ENCODE results near the gene KLF13.

KLF13 gene

DNA sequence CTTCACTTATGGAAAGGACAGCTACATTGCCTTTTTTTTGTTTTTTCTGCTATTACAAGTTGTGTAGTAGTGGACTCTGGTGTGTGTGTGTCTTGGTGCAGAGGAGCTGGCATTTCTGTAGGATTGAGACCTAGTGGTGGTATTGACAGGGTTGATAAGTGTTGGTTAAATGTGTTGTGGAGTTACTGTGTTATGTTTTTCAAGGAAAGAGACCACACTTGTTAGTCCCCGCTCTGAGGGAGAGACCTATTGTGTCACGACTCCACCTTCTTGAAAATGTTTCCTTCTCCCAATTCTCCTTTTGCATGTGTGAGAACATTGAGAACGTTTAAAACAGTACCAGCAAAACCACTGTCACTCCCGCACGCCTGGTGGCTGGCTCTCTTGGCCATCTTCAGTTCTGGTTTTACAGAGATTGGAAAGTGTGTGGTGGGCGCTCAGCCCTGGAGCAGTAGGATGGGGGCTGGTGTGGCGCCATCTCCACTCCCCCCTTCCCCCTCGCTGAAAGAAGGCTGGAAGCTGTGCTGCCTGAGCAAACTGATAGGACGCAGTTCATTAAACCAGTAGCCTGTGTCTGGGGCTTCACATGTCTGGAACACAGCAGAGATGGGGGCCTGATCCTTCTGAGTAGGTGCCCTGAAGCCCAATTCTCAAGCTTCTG, 5.5 kb downstream of the KLF13 start:
- no peak for DNase-seq (ENCODE audit: low spot score)

DNA sequence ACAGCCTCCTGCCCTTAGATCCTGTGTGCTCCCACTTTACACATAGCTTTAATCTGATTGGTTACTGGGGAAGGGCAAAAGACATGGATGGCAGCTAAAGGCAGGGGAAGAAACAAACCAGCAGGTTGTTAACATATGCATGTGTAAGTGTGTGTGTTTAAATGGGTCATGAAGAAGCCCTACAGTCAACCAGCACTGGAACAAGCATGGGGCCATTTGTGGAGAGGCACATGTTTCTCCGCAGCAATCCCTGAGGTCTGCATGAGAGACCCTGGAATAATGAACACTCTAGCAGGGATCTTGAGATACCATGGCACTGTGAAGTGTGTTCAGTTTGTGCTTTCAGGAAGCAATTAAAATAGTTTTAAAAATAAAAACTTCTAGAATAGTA, 6.0 kb downstream of the KLF13 start:
- no peak for DNase-seq (ENCODE audit: low spot score)

DNA sequence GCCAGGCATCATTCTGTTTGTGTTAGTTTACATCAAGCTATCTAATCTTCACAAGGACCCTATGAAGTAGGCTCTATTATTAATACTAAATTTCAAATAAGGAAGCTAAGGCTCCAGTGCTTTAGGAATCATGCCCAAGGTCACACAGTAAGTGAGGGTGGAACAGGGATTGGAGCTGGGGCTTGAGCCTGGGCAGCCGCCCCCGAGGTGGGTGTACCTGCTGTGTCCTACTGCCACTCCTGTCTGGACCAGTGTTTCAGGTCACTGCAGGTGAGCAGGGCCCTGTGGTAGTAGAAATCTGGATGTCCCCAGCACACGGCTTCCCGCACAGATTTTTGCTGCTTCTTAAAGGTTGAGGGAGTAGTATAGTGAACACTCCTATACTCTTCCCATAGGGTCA, 6.5 kb downstream of the KLF13 start:
- no peak for DNase-seq (ENCODE audit: low spot score)

DNA sequence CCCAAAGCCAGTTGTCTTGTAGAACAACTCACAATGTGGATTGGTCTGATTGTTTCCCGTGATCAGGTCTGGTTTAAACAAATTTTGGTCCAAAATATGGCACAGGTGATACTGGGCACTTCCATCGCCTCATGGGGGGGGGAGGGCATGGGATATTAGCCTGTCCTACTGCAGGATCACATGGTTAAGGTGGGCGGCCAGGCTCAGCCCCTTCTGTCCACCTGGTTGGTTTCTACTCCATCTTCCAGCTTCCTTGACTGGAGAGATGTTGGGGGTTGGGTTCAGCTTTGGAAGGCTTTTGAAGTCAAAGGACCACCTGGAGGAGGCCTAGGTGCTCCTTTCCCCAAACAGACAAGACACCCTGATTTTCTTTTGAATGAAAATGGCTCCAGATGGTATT, 7.2 kb downstream of the KLF13 start:
- DNase-seq (ENCODE audit: low spot score), result no peak

- no peak for DNase-seq (ENCODE audit: low spot score)
These were observed 9.5 kb downstream of the KLF13 start for GRCh38 chr15:31335989-31336592.

- DNase-seq (ENCODE audit: low spot score), result no peak
These were observed 10.1 kb downstream of the KLF13 start for GRCh38 chr15:31336593-31337295.

GRCh38 chr15:31337352-31338031, 10.9 kb downstream of the KLF13 start:
- no peak for DNase-seq (ENCODE audit: low spot score)

DNA sequence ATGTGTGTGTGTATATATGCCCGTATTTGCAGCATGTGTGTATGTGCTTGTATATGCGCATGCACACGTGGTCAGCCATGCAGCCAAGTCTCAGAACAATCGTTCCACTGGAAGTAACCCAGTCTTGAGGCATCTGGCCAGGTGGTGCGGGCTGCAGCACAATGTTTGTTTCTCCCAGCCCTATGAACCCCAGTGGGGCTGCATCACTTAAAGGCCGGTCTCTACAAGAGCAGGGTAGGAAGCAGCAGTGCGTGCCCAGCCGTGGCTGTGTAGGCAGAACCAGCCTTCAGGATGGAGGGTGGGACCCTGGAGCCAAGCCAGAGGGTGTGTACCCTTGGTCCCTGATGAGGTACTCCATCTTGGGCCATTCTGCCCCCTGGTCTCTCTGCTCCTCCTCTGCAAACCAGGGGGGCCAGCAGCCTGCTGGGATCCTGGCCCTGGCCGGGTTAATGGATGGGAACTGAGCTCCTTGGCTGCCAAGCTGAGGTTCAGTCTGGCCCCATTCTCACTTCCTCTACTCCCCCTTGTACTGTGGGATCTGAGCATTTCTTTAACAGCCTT, 11.8 kb downstream of the KLF13 start:
- no peak for DNase-seq (ENCODE audit: low spot score)

GRCh38 chr15:31338879-31339557, 12.4 kb downstream of the KLF13 start:
- DNase-seq (ENCODE audit: low spot score), result no peak

DNA sequence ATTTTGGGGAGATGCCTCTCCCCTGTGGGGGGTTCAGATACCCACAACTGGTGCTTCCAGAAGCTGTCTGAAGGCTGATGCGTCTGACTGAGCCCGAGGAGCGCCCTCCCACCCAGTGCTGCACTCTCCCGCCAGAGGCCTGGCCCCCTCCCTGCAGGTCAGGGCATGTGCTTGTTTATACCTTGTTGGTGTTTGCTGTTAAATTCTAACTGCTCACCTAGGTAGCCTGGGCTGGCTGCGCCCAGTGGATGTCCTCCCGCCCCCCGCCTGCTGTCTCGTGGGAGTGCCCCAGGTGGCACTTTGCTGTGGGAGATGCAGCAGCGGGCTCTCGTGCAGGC, 12.9 kb downstream of the KLF13 start:
- DNase-seq (ENCODE audit: low spot score), result no peak

GRCh38 chr15:31340047-31340446, 13.4 kb downstream of the KLF13 start:
- no peak for DNase-seq (ENCODE audit: low spot score)

GRCh38 chr15:31340592-31340991, 14.0 kb downstream of the KLF13 start:
- no peak for DNase-seq (ENCODE audit: low spot score)

- DNase-seq (ENCODE audit: low spot score), result no peak
These were observed 14.4 kb downstream of the KLF13 start for GRCh38 chr15:31341071-31341470.

- DNase-seq (ENCODE audit: low spot score), result no peak
These were observed 15.0 kb downstream of the KLF13 start for GRCh38 chr15:31341496-31342195.

GRCh38 chr15:31342381-31342780, 15.7 kb downstream of the KLF13 start:
- DNase-seq (ENCODE audit: low spot score), result no peak

- no peak for DNase-seq (ENCODE audit: low spot score)
These were observed 16.4 kb downstream of the KLF13 start for GRCh38 chr15:31342781-31343626.

DNA sequence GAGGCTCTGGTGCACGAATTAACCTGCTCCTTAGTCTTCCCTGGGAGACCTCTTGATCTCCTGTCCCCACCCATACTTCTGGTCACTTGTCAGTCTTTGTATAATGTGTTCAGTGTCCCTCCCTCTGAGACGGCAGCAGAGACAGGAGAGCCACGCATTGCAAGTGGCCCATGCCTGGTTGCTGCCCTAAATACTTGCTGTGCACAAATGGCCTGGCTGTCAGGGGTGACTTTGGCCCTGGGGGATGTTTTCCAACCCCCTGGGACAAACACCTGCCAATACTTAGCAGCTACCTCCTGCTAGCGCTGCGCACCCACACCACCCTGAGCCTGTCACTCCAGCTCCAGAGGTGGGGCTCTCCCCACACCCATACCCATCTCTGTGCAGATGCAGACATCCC, 17.2 kb downstream of the KLF13 start:
- no peak for DNase-seq (ENCODE audit: low spot score)

GRCh38 chr15:31344266-31344665, 17.6 kb downstream of the KLF13 start:
- no peak for DNase-seq (ENCODE audit: low spot score)

DNA sequence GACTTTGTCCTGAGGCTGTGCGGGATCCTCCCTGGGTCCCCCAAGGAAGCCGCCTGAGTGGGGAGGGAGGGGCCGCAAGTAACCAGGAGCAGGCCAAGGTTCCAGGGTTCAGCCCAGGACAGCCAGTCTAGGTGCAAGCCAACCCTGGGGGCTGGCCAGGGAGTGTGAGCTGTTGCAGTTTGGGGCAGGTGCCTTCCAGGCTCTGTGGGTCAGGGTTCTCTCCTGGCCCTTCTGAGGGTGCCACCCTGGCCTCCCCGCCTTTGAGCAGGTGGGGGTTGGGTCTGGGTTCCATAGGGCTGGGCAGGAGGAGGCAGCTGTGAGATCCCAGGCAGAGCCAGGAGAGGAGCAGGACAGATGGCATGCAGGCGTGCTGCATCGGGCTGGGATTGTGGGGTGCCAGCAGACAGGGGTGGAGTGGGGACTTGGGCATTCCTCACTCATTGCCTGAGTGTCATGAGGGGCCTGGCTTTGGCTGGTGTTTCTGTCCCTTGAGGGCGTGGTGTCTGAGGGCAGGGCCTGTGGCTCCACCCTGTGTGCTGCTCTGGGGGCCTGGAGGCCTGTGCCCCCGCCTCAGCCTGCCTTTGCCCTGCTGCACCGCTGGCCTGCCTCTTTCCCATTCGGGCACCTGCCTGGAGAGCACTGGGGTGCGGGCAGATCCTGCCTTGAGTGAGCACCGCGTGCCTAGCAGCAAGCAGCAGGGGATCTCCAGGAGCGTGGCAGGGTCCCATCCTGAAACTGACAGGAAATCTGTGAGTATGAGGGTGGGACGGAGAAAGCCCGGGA, 18.4 kb downstream of the KLF13 start:
- DNase-seq (ENCODE audit: low spot score), result peak; percentile 24
